Esophagus mucosa (tissue), 1 donor: Measurements from ENCODE around the gene SCRN2. TPM values are rescaled to one million over a fixed set of nuclear protein-coding genes. Genes with fewer than 3 reads are reported as not detected.

ENCODE experiments used
- ATAC-seq: fragments of 200-7000 bp; cut with Tn5 transposase; one replicate; pipeline ENCODE4 v1.9.1; 2020
- total RNA-seq: library from RNA; stranded (reverse); gene quantifications from one replicate; pipeline ENCODE4 v1.2.4, GENCODE V29; 2023
- donor health status: DM: yes; HTN: yes; CAD: no.

SCRN2 gene
- total RNA-seq, 1 donor from 2014 or later, result 21.2 TPM

DNA sequence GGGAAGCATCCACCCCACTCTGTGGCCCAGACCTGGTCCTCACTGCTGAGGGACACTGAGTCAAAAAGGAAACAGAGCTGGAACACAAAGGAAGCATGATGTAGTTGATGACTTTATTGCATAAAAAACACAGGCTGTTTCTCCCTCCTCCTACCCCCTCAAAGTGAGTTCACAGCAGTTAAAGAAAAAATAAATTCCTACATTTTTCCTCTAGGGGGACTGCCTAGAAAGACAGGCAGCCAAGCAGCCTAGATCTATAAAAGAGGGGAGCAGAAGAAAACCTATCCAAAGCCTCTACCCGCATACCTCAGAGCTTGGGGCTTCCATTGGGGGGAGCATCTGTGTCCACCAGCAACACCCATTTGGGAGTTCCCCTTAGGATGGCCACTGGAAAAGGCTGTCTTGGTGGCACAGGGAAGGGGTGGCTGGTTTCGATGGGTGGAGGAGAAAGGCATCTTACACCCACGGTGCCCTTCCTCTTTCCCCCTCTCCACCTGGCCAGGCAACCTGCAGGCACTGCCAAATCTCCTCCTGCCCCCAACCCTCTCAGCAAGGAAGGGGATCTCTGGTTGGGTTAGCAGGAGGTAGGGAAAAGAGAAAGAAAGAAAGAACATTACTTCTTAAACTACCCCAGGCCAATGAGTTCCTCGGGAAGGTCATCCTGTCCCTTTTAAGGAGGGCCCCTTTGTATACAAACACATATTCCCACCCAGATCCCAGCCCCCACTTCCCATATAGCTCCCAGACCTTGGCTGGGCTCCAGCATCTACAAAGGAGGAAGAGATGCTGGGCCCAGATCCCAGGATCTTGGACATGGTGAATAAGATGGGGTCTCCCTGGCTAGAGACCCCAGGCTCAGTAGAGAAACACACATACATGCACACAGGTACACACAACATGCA lies 4.0 kb upstream of the SCRN2 start:
- no peak for ATAC-seq

DNA sequence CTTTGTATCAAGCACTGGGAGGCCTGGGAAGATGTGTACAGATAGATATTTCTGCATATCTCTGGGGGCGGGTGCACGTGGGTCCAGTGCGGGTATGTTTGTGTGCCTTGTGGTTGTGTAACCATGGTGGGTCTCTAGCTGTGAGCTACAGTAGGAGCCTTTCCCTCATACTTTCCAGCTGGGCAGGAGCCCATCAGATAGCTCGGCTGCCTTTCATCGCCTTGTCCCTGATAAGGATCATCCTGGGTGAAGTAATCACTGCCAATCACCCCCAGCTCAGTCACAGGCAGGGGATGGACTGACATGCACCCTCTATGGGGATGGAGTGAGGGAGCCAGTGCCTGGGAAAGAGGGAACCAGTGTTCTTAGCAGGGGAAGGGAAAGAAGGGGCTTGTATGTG lies 3.2 kb upstream of the SCRN2 start:
- no peak for ATAC-seq

DNA sequence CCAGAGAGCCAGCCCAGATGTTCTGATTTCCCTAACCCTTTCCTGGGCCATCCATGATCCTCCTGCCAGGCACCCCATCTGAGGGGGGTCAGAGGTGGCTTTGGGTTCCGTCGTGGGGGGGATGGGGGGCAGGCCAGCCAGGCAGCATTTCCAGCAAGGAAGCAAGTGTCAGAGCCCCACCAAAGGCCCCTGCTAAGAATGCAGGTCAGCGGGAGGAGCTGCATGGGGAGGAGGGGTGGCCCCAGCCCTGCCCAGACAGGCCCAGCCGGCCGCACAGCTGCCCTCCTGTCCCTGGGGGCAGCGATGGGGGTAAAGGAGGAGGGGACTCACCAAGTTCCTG lies 2.3 kb upstream of the SCRN2 start:
- no peak for ATAC-seq

DNA sequence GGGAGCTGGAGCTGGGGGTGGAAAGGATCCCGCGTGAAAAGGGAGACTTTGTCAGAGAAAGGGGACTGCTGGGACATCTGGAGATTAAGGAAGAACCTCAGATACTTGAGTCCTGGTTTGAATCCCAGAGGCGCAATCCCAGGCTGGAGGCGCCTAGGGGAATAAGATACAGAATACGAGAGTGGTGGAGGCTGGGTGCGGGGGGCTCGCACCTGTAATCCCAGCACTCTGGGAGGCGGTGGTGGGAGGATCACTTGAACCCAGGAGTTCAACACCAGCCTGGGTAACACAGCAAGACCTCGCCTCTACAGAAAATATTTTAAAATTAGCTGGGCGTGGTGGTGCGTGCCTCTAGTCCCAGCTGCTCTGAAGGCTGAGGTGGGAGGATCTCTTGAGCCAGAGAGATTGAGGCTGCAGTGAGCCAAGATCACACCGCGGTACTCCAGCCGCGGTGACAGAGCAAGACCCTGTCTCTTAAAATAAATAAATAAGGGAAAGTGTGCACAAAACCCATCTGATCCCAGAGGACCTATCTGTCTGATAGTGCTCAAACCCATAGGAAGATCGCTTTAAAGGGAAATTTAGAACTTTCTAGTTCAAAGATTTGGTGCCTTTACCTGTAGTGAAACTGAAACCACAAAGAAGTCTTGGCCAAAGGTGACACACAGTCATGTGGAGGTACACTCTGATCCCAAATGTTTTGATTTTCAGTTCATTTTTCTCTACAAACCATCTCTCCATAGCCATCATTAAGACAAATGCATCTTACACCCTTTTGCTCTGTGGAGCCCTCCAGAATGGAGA lies 617 bp upstream of the SCRN2 start:
- no peak for ATAC-seq

DNA sequence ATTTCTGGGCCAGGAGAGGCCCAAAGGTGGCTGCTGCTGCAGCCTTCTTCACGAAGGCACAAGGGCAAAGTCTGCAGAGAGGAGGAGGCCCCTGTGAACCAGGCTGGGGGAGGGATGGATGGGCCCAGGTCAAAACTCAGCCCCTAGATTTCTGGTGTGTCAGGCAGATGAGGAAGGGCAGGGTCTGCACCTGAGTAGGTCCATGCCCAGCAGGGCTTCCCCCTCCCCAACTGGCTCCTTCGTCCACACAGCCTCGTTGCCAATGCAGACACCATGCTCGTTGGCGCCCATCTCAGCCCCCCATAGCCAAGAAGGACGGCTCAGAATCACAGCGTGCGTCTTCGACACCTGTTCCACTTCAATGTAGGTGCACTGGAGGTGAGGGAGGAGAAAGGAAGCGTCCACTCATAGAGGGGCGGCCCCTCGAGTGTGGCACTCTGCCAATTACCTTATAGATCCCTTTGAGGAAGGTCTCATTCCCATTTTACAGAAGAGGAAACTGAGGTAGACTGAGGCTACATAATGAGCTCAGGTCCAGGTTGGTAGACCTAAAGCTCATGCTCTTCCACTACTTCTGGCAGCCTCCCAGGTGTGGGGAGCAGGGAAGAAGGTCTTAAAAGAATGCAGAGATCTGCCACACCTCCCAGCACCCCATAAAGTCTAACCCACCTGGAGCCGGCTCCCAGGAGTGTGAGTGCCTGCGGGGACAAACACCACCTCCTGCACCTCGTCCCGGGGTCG lies 902 bp downstream of the SCRN2 start:
- ATAC-seq, result no peak

DNA sequence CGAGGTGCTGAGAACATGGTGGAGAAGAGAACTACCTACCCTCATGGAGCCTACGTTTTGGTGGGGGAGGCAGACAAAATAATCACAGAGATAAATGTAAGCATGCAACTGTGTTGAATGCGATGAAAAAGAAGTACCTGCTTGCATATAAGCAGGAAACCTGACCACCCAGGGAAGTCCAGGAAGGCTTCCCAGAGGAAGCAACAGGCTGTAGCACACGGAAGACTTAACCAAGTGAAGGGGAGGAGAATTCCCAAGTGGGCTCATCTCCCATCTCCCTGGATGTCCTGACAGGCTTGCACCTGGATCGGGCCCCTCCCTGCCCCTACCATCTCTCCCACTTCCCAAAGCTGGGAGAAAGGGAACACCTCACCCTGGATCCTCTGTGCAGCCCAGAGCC lies 2.0 kb downstream of the SCRN2 start:
- ATAC-seq, result no peak

DNA sequence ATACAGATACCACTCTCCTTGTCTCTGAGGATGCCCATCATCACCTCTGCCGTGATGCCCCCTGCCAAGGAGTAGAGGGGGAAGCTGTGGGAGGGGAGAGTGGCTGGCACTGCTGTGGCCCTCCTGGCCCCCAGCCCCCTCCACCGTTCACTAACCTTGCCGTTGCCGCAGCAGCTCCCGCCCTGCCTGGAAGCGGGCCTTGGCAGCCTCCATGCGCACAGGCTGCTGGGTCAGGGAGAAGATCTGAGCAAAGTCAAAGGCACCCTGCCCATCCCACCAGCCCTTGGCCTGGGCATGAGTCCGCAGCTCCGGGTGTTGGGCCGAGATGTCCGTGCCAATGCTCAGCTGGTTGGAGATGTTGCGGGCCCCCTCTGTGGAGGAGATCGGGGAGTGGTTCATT lies 2.4 kb downstream of the SCRN2 start:
- ATAC-seq, result no peak

- no peak for ATAC-seq
Measured at GRCh38 chr17:47837401-47838039, 3.6 kb downstream of the SCRN2 start.

GRCh38 chr17:47836601-47837000 lies 4.5 kb downstream of the SCRN2 start:
- ATAC-seq, result no peak

GRCh38 chr17:47834756-47835155 lies 6.3 kb downstream of the SCRN2 start:
- no peak for ATAC-seq

GRCh38 chr17:47831934-47832327 lies 9.1 kb downstream of the SCRN2 start:
- ATAC-seq, result peak; percentile 6

GRCh38 chr17:47831003-47831933 lies 9.8 kb downstream of the SCRN2 start, which contains the start of the genes LRRC46 and MRPL10:
TSS of gene LRRC46 (plus strand) at chr17:47831670. CDS start at chr17:47831990, 320 bp downstream.
TSS of gene MRPL10 (minus strand) at chr17:47831541. CDS start at chr17:47831511, 30 bp downstream.
- peak; percentile 93 for ATAC-seq

DNA sequence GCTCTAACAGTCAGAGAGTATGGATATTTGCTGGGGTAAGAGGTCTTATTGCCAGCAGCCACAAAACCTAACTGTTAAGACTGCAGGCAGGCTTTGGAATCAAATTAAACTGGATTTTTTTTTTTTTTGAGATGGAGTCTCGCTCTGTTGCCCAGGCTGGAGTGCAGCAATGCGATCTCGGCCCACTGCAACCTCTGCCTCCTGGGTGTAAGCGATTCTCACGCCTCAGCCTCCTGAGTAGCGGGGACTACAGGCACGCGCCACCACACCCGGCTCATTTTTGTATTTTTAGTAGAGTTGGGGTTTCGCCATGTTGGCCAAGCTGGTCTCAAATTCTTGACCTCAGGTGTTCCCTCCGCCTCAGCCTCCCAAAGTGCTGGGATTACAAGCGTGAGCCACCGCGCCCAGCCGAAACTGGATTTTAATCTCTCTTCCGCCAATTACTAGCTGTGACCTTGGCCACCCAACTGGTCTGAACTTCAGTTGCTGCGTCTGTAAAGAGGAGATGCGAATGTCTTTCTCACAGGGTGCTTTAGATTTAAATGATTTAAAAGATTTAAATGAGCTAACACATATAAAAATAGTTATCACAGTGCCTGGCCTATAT lies 10.6 kb downstream of the SCRN2 start:
- ATAC-seq, result no peak

DNA sequence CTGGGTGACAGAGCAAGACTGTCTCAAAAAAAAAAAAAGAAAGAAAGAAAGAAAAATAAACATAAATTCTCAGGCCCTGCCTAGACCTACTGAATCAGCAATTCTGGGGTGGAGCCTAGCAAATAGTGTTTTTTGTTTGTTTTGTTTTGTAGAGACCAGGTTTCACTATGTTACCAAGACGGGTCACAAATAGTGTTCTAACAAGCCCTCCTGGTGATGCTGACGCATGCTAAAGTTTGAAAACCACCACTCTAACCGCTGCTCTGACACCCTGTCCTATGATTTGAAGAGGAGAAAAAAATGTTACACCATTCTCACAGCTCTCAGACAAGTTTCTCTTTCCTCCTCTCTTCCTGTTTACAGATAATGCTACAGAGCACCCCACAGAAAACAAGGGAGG lies 11.2 kb downstream of the SCRN2 start:
- ATAC-seq, result no peak

DNA sequence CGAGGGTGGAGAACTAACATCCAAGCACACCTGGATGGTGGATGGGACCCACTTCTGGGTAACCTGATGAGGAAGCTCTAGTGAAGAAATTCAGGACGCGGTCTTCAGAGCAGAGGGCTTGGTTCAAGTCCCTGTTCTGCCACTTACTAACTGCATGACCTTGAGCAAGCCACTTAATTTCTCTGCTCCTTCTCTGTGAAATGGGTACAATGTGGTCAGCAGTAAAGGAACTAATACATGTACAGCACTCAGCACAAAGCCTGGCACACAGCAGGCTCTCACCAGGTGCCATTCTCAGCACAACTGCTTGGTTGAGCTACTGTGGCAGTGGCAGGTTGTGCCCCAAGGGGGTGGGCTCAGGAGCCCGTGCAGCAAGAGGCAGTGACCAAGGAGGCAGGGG lies 17.6 kb downstream of the SCRN2 start:
- no peak for ATAC-seq

DNA sequence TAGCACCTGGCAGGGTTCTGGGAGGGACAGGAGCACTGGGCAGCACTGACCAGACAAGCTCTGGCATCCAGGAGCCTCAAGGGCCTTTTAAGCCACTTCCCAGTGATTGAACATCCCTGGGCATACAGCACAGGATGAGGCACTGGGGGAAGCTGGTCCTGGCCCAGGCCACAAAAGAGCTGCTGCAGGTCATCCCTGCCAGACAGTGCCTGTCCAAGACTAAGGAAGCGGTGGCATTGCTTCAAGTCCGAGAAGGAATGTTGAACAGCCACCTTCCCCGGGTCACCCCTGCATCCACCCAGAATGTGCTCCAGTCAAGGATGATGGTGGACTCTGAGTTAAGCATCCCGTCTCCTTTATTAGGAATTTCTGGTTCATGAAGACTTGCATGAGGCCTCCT lies 18.3 kb downstream of the SCRN2 start:
- no peak for ATAC-seq

- ATAC-seq, result peak; percentile 78
Measured at GRCh38 chr17:47821424-47822391, 19.4 kb downstream of the SCRN2 start, which contains the start of gene OSBPL7. TSS of gene OSBPL7 (minus strand) at chr17:47821794. CDS start at chr17:47820278, 1,516 bp downstream.

DNA sequence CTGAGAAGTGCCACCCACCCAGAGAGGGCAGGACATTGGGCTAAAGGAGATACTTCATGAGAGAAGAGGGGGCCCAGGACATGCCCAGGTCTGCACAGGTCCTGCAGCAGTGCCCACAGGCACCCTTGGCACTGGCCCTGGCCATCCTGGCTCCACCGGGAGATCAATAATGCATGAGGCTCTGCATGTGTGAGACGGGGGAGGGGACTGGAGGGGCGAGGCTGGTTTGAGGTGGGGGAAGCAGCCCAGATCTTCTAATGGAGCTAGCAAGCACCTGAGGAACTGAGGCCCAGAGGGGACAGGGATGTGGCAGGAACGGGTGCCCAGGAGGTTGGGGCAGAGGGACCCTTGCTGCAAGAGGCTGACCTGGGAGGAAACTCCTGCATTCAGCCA lies 20.0 kb downstream of the SCRN2 start:
- no peak for ATAC-seq

- ATAC-seq, result peak; percentile 14
Measured at GRCh38 chr17:47820033-47820789, 20.9 kb downstream of the SCRN2 start.
